ENCODE results near the gene CYSRT1.

GRCh38 chr9:137262909-137263285, 37.9 kb downstream of the CYSRT1 start:
- TF ChIP-seq TARDBP (IDR thresholded peaks at IDR 0.05) (no peak), ELF4 (IDR thresholded peaks at IDR 0.05) (no peak), SP1 (IDR thresholded peaks at IDR 0.05) (no peak), PKNOX1 (IDR thresholded peaks at IDR 0.05) (no peak), FOXM1 (IDR thresholded peaks at IDR 0.05; ENCODE audit: borderline replicate concordance) (no peak), L3MBTL2 (conservative IDR thresholded peaks at IDR 0.05) (no peak)

Data from HEK293T (cell line).